Stomach (tissue), 9 donors: ENCODE measurements around the gene RNF44. TPM values are rescaled to one million over a fixed set of nuclear protein-coding genes. Genes with fewer than 3 reads are reported as not detected.
"Not testable (repeated sequence)": the region's sequence is repeated elsewhere in the genome, so short reads cannot be mapped to it uniquely, and the experiment has no call there.

Experiments used
- DNase-seq, 2 donors: peaks; one replicate each; pipeline versions ENCODE4 v3.0.0 to v3.0.0-alpha.2; 2013 to 2019
- H3K27ac ChIP-seq, 5 donors: fragments of 200-600 bp in 4 of 5; sonication (generic) in 4 of 5; one replicate each; pipeline ENCODE4 v1.5.1; 2013 to 2019; ENCODE audit warnings: mild to moderate bottlenecking in 1 of 5, moderate library complexity in 1 of 5
- H3K27me3 ChIP-seq, 3 donors: fragments of 200-600 bp; sonication (generic); one replicate each; pipeline ENCODE4 v1.5.1; 2017 to 2019; ENCODE audit warnings: mixed run types in 1 of 3
- H3K36me3 ChIP-seq, 4 donors: fragments of 200-600 bp; sonication (generic); 1 replicate in 3 of 4; 2 replicates in 1 of 4; pipeline ENCODE4 v1.5.1; 2016 to 2019
- H3K4me1 ChIP-seq, 4 donors: fragments of 200-600 bp; sonication (generic); one replicate each; pipeline ENCODE4 v1.5.1; 2016 to 2019
- H3K4me3 ChIP-seq, 4 donors: fragments of 200-600 bp; sonication (generic) in 3 of 4; one replicate each; pipeline ENCODE4 v1.5.1; 2016 to 2019; ENCODE audit warnings: mild to moderate bottlenecking in 1 of 4
- H3K9me3 ChIP-seq, 4 donors: fragments of 200-600 bp; sonication (generic); one replicate each; pipeline ENCODE4 v1.5.1; 2016 to 2019
- CTCF ChIP-seq, 7 experiments: fragments of 450-650 bp in 4 of 7; fragments of 200-600 bp in 3 of 7; sonication (generic) in 3 of 7; IDR thresholded peaks; one replicate each; pipeline ENCODE4 v1.5.1; 2016 to 2019; ENCODE audit warnings: antibody characterized with exemption in 7 of 7, control low read depth in 2 of 7, mild to moderate bottlenecking in 1 of 7
- EP300 ChIP-seq: sonication (generic); formaldehyde crosslinking; IDR thresholded peaks from one replicate; pipeline ENCODE4 v1.6.1; 2017; ENCODE audit warnings: antibody characterized with exemption
- POLR2A ChIP-seq, 4 donors: fragments of 450-650 bp; IDR thresholded peaks; one replicate each; pipeline ENCODE4 v1.6.1; 2016; ENCODE audit warnings: antibody characterized with exemption in 4 of 4, control low read depth in 2 of 4, mild to moderate bottlenecking in 1 of 4, moderate library complexity in 1 of 4
- POLR2AphosphoS5 ChIP-seq, 3 donors: sonication (generic); formaldehyde crosslinking; IDR thresholded peaks; one replicate each; pipeline ENCODE4 v1.6.1; 2016; ENCODE audit warnings: antibody characterized with exemption in 3 of 3
- WGBS, 5 donors: extraction: QIAGEN DNeasy Blood & Tissue Kit in 3 of 5; methylation state at CpG; one replicate each; pipeline versions ENCODE4 v1.1.5 to v1.1.7; 2013 to 2018; 5-methylcytosine and 5-hydroxymethylcytosine counted together
- intact Hi-C: fragments of 100-400 bp; cut with DNase I; formaldehyde crosslinking; loops from one replicate; pipeline ENCODE4 v1.15.1; 2023; ENCODE audit warnings: low total_unique reads
- polyA plus RNA-seq, 3 donors: library from polyadenylated mRNA; stranded (reverse); fragments of 200-250 nt; gene quantifications; one replicate each; pipeline ENCODE4 v1.2.3, GENCODE V29; 2013
- total RNA-seq, 5 donors: library from RNA; depleted of rRNA; stranded (reverse); fragments of >200 nt; gene quantifications; one replicate each; pipeline versions ENCODE4 v1.1.0 to v1.2.3, GENCODE V29; 2014 to 2016
- donor health status: healthy with polysubstance abuse.
- donor health status: Bipolar disorder and iron deficiency.
- donor health status: healthy.

Gene RNF44
- total and polyA plus RNA-seq, 8 donors, result 6.6 to 176 (median 18.9) TPM

- intact Hi-C loops, result no loop called here
- Histone ChIP-seq H3K36me3 (no peaks in the 10 kb centered on the region), H3K27me3 (peaks cover 0 to 38% (median 0%) of the 10 kb centered on the region in 3 donors), H3K27ac (peak overlapping the region in 1 of 5 donors; percentile 59), H3K9me3 (no peaks in the 10 kb centered on the region), H3K4me3 (no peak overlapping the region), H3K4me1 (peaks cover 0 to 40% (median 2%) of the 10 kb centered on the region in 4 donors)
- TF ChIP-seq EP300 (no peak), POLR2A (IDR thresholded peaks at IDR 0.05) (no peak), POLR2AphosphoS5 (IDR thresholded peaks at IDR 0.05) (no peak), CTCF (IDR thresholded peaks at IDR 0.05) (no peak)
- 74 to 89% (median 83%) methylated on average over 9 to 11 of the region's 11 CpGs for WGBS, 5 donors
- no peak for DNase-seq
Measured at GRCh38 chr5:176552332-176552869, 15.2 kb upstream of the RNF44 start.

- H3K9me3 ChIP-seq, DNase-seq, H3K4me3 ChIP-seq, H3K36me3 ChIP-seq, intact Hi-C loops, H3K27ac ChIP-seq: not testable (repeated sequence)
- 75 to 94% (median 87%) methylated on average over 11 of the region's 11 CpGs for WGBS, 5 donors
- Histone ChIP-seq H3K4me1 (peaks cover 0 to 45% (median 2%) of the 10 kb centered on the region in 4 donors), H3K27me3 (peaks cover 0 to 38% (median 0%) of the 10 kb centered on the region in 3 donors)
Measured at GRCh38 chr5:176550937-176551336, 13.7 kb upstream of the RNF44 start.

GRCh38 chr5:176550275-176550831 lies 13.2 kb upstream of the RNF44 start:
- Histone ChIP-seq H3K27ac (no peak overlapping the region), H3K27me3 (peaks cover 0 to 38% (median 0%) of the 10 kb centered on the region in 3 donors), H3K9me3 (no peaks in the 10 kb centered on the region), H3K4me3 (peak overlapping the region in 1 of 4 donors; percentile 6), H3K36me3 (no peaks in the 10 kb centered on the region), H3K4me1 (peaks cover 0 to 45% (median 6%) of the 10 kb centered on the region in 4 donors)
- intact Hi-C loops, result no loop called here
- 62 to 74% (median 71%) methylated on average over 10 to 16 of the region's 16 CpGs for WGBS, 5 donors
- no peak for DNase-seq
- no peak for TF ChIP-seq POLR2A (IDR thresholded peaks at IDR 0.05)
- no peak for TF ChIP-seq CTCF (IDR thresholded peaks at IDR 0.05)
- TF ChIP-seq POLR2AphosphoS5 (IDR thresholded peaks at IDR 0.05), result no peak
- no peak for TF ChIP-seq EP300

GRCh38 chr5:176549871-176550270 lies 12.7 kb upstream of the RNF44 start:
- Histone ChIP-seq H3K4me1 (peaks cover 4 to 50% (median 10%) of the 10 kb centered on the region in 4 donors), H3K27me3 (peaks cover 0 to 37% (median 0%) of the 10 kb centered on the region in 3 donors), H3K9me3 (no peaks in the 10 kb centered on the region), H3K27ac (peak overlapping the region in 1 of 5 donors; percentile 66), H3K36me3 (no peaks in the 10 kb centered on the region), H3K4me3 (peak overlapping the region in 1 of 4 donors; percentile 6)
- no peak for DNase-seq
- TF ChIP-seq EP300 (no peak), CTCF (IDR thresholded peaks at IDR 0.05) (no peak), POLR2AphosphoS5 (IDR thresholded peaks at IDR 0.05) (no peak), POLR2A (IDR thresholded peaks at IDR 0.05) (no peak)
- WGBS, 5 donors, result 62 to 82% (median 78%) methylated on average over 2 to 7 of the region's 7 CpGs
- intact Hi-C loops, result no loop called here

- Histone ChIP-seq H3K4me3 (peak within 1 kb of the TSS in 1 of 4 donors; percentile 6), H3K27ac (peak within 1 kb of the TSS in 4 of 5 donors; percentile 31 to 71 (median 54)), H3K9me3 (no peaks in the 10 kb centered on the region), H3K36me3 (no peaks in the 10 kb centered on the region), H3K4me1 (peaks cover 10 to 58% (median 17%) of the 10 kb centered on the region in 4 donors), H3K27me3 (peaks cover 0 to 29% (median 0%) of the 10 kb centered on the region in 3 donors)
- intact Hi-C loops, result no loop called here
- DNase-seq, result peak in 1 of 2 donors; percentile 74
- WGBS, 5 donors, result 47 to 66% (median 58%) methylated on average over 10 to 18 of the region's 18 CpGs
- TF ChIP-seq EP300, result no peak
- no peak for TF ChIP-seq POLR2AphosphoS5 (IDR thresholded peaks at IDR 0.05)
- no peak for TF ChIP-seq POLR2A (IDR thresholded peaks at IDR 0.05)
- TF ChIP-seq CTCF (IDR thresholded peaks at IDR 0.05), result no peak
Measured at GRCh38 chr5:176548967-176549444, 11.8 kb upstream of the RNF44 start, which contains the start of gene CDHR2. Gene CDHR2, plus strand, starts transcription at chr5:176549342. Its CDS starts 16,011 bp downstream, at chr5:176565353.
